ENCODE measurements around the gene PPARG.

The PPARG gene

DNA sequence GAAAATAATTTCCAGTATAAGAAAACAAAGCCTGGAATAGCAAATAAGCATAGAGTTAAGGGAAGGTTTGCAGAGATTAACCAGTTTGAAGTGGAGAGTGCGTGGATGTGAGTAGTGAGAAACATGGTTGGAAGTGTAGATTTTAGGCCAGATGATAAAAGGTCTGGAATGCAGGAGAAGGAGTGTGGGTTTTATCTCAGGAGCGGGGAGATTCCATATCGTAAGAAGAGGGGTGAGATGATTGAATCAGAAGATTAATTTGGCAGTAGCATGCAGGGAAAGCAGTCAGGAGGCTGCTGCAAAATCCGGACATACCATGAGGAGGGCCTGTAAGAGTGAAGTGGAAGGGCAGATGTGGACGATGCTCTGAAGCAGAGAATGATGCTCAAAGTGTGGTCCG is 13.7 kb downstream of the PPARG start:
- TF ChIP-seq POLR2A (IDR thresholded peaks at IDR 0.05; ENCODE audit: extremely low read depth, insufficient read length) (no peak), MYC (IDR thresholded peaks at IDR 0.05; ENCODE audit: low read depth, low read length) (no peak)
- TF ChIP-seq, protein P1, sequence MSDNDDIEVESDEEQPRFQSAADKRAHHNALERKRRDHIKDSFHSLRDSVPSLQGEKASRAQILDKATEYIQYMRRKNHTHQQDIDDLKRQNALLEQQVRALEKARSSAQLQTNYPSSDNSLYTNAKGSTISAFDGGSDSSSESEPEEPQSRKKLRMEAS (IDR thresholded peaks at IDR 0.05; ENCODE audit: low read depth, low read length), result no peak
- TF ChIP-seq, protein P2, sequence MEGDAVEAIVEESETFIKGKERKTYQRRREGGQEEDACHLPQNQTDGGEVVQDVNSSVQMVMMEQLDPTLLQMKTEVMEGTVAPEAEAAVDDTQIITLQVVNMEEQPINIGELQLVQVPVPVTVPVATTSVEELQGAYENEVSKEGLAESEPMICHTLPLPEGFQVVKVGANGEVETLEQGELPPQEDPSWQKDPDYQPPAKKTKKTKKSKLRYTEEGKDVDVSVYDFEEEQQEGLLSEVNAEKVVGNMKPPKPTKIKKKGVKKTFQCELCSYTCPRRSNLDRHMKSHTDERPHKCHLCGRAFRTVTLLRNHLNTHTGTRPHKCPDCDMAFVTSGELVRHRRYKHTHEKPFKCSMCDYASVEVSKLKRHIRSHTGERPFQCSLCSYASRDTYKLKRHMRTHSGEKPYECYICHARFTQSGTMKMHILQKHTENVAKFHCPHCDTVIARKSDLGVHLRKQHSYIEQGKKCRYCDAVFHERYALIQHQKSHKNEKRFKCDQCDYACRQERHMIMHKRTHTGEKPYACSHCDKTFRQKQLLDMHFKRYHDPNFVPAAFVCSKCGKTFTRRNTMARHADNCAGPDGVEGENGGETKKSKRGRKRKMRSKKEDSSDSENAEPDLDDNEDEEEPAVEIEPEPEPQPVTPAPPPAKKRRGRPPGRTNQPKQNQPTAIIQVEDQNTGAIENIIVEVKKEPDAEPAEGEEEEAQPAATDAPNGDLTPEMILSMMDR (IDR thresholded peaks at IDR 0.05; ENCODE audit: low read depth, low read length), result no peak
- DNase-seq (ENCODE audit: low read depth), result no peak
- H3K4me3 ChIP-seq (ENCODE audit: low read depth, low read length), result no peak overlapping the region

GRCh38 chr3:12303534-12303933 is 14.7 kb downstream of the PPARG start:
- no peak for TF ChIP-seq POLR2A (IDR thresholded peaks at IDR 0.05; ENCODE audit: extremely low read depth, insufficient read length)
- TF ChIP-seq, protein P1 (IDR thresholded peaks at IDR 0.05; ENCODE audit: low read depth, low read length), result no peak
- TF ChIP-seq, protein P2 (IDR thresholded peaks at IDR 0.05; ENCODE audit: low read depth, low read length), result no peak
- TF ChIP-seq MYC (IDR thresholded peaks at IDR 0.05; ENCODE audit: low read depth, low read length), result no peak
- DNase-seq (ENCODE audit: low read depth), result peak; percentile 24
- no peak overlapping the region for H3K4me3 ChIP-seq (ENCODE audit: low read depth, low read length)

DNA sequence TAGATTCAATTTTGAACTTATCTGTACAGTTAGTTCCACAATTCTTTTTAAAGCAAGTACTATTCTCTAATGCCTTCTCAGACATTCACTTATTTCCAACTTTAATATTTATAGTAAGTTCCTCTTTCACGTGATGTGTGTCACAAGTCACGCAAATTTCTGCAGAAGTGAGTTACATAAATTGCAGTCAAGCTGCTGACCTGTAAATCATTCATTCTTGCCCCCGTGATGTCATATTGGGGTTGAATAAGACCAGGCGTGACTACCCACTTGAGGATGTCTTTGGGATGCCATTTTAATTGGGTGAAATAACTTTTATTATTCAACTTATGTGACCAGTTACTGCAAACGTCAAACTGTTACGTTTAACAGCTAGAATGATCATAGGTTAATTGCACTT is 15.1 kb downstream of the PPARG start:
- TF ChIP-seq MYC (IDR thresholded peaks at IDR 0.05; ENCODE audit: low read depth, low read length) (no peak), POLR2A (IDR thresholded peaks at IDR 0.05; ENCODE audit: extremely low read depth, insufficient read length) (no peak)
- TF ChIP-seq, protein P2 (IDR thresholded peaks at IDR 0.05; ENCODE audit: low read depth, low read length), result no peak
- no peak overlapping the region for H3K4me3 ChIP-seq (ENCODE audit: low read depth, low read length)
- peak; percentile 47 for DNase-seq (ENCODE audit: low read depth)

DNA sequence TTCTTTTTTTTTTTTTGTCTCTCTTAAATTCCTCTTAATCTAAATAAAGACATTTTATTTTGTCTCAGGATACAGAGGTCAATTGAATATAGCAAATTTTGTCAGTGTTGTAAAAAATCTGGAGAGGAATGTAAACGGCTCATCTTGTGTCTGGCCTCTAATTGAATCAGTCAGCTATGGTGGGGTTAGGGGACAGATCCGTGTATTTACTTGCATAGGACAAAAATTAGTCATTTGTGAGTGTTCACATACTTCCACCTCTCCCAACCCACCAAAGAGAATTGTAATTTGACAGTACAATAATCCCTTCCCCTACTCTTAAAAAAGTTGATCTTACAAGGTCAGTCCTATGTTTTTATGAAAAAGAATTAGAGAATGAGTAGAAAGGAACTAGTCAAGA is 18.3 kb downstream of the PPARG start:
- H3K4me3 ChIP-seq (ENCODE audit: low read depth, low read length), result no peak overlapping the region
- TF ChIP-seq, protein P1 (IDR thresholded peaks at IDR 0.05; ENCODE audit: low read depth, low read length), result no peak
- no peak for TF ChIP-seq MYC (IDR thresholded peaks at IDR 0.05; ENCODE audit: low read depth, low read length)
- TF ChIP-seq, protein P2 (IDR thresholded peaks at IDR 0.05; ENCODE audit: low read depth, low read length), result no peak
- no peak for TF ChIP-seq POLR2A (IDR thresholded peaks at IDR 0.05; ENCODE audit: extremely low read depth, insufficient read length)
- DNase-seq (ENCODE audit: low read depth), result no peak

- no peak for TF ChIP-seq MYC (IDR thresholded peaks at IDR 0.05; ENCODE audit: low read depth, low read length)
- TF ChIP-seq POLR2A (IDR thresholded peaks at IDR 0.05; ENCODE audit: extremely low read depth, insufficient read length), result no peak
- TF ChIP-seq, protein P2 (IDR thresholded peaks at IDR 0.05; ENCODE audit: low read depth, low read length), result no peak
- TF ChIP-seq, protein P1 (IDR thresholded peaks at IDR 0.05; ENCODE audit: low read depth, low read length), result no peak
- peak; percentile 36 for DNase-seq (ENCODE audit: low read depth)
- H3K4me3 ChIP-seq (ENCODE audit: low read depth, low read length), result no peak overlapping the region
Observed at GRCh38 chr3:12308517-12308916, 19.6 kb downstream of the PPARG start.

GRCh38 chr3:12309716-12310115 is 20.8 kb downstream of the PPARG start:
- no peak overlapping the region for H3K4me3 ChIP-seq (ENCODE audit: low read depth, low read length)
- no peak for DNase-seq (ENCODE audit: low read depth)

More at GRCh38 chr3:12309716-12310115, 20.8 kb downstream of the PPARG start:
- TF ChIP-seq, protein P2 (IDR thresholded peaks at IDR 0.05; ENCODE audit: low read depth, low read length), result no peak
- no peak for TF ChIP-seq POLR2A (IDR thresholded peaks at IDR 0.05; ENCODE audit: extremely low read depth, insufficient read length)
